ENCODE results near the gene TRPV5. TPM values are rescaled to one million over a fixed set of nuclear protein-coding genes. Genes with fewer than 3 reads are reported as not detected.

Gene TRPV5
- total RNA-seq, 4 donors from 2014 or later: not detected

DNA sequence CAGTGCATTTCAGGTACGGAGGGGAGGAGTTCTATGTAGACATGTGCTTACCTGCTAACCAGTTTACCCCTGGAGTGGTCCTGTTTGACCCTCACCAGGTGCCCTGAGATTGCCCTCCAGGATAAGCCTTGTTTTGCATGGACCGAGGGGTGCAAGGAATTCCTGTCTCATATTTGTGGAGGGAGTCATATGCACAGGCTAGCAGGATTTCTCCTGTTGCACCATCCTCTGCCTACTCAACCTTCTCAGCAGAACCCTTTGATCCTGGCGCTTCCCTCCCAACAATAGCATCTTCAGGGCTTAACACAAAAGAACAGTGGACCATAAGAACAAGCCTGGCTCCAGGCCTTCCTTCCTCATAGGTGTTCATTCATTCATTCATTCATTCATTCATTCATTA is 55.2 kb downstream of the TRPV5 start:
- TF ChIP-seq, protein P1, sequence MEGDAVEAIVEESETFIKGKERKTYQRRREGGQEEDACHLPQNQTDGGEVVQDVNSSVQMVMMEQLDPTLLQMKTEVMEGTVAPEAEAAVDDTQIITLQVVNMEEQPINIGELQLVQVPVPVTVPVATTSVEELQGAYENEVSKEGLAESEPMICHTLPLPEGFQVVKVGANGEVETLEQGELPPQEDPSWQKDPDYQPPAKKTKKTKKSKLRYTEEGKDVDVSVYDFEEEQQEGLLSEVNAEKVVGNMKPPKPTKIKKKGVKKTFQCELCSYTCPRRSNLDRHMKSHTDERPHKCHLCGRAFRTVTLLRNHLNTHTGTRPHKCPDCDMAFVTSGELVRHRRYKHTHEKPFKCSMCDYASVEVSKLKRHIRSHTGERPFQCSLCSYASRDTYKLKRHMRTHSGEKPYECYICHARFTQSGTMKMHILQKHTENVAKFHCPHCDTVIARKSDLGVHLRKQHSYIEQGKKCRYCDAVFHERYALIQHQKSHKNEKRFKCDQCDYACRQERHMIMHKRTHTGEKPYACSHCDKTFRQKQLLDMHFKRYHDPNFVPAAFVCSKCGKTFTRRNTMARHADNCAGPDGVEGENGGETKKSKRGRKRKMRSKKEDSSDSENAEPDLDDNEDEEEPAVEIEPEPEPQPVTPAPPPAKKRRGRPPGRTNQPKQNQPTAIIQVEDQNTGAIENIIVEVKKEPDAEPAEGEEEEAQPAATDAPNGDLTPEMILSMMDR (IDR thresholded peaks at IDR 0.05): no peak
- TF ChIP-seq POLR2A (IDR thresholded peaks at IDR 0.05): no peak
- Histone ChIP-seq H3K27me3 (peaks cover 0 to 26% (median 0%) of the 10 kb centered on the region in 4 donors), H3K4me3 (no peak overlapping the region), H3K4me1 (peaks cover 0 to 13% (median 0%) of the 10 kb centered on the region in 3 donors), H3K27ac (no peak overlapping the region), H3K36me3 (peaks cover 0 to 14% (median 0%) of the 10 kb centered on the region in 3 donors), H3K9me3 (no peaks in the 10 kb centered on the region)
- DNase-seq: no peak
- intact Hi-C loops (cut with DNase I): loop anchor here (10.0 kb wide), 1 partner anchor 126 kb away; no protein-coding TSS in a partner anchor
- 80 to 89% methylated on average over 1 to 3 of the region's 3 CpGs for WGBS, 2 donors

DNA sequence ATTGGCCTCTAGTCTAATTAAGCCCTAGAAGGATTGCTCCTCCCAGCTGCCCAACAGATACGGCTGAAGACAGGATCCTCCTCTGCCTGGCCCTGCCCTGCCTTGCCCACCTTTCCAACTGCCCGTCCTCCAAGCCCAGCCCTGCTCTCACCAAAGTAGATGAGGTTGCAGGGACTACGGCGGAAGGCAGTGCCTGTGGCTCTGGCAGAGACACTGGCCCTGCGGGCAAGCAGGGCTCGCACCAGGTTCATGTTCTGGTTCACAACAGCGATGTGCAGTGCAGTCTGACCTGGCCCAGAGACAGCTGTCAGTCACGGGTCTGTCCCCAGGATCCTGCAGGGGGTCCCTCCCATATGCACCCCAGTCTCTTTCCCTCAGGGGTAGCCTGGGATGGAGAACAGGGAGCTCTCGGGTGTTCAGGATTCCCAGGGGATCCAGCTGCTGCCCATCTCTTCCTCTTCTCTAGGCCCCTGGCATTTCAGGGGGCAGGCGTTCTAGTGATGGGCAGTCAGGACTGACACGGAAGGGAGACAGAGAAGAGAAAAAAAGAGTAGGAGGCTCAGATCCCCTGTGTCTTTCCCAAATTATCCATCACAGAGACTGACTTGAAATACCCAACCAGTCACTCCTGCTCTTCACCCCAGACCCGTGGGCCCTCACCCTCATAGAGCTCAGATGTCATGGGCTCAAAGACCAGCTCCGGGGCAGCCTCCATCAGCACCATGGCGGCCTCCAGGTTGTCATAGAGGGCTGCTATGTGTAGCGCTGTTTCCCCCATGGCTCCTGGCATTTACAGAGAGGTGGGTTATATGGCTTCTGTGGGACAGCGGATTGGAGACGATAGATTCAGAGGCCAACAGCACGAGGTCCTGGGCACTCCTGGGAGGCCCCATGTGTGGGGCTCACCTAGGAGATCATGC is 56.3 kb downstream of the TRPV5 start:
- 78 to 87% methylated on average over 4 to 8 of the region's 18 CpGs for WGBS, 2 donors
- intact Hi-C loops (cut with DNase I): loop anchor here (10.0 kb wide), 1 partner anchor 128 kb away; no protein-coding TSS in a partner anchor
- H3K4me3 ChIP-seq: no peak overlapping the region
- H3K36me3 ChIP-seq: peaks cover 0 to 18% (median 0%) of the 10 kb centered on the region in 3 donors
- H3K4me1 ChIP-seq: peaks cover 0 to 6% (median 0%) of the 10 kb centered on the region in 3 donors
- H3K27me3 ChIP-seq: peaks cover 0 to 26% (median 0%) of the 10 kb centered on the region in 4 donors
- TF ChIP-seq POLR2A (IDR thresholded peaks at IDR 0.05): no peak
- TF ChIP-seq, protein P1 (IDR thresholded peaks at IDR 0.05): no peak
- DNase-seq: no peak
- no peak overlapping the region for H3K27ac ChIP-seq
- no peaks in the 10 kb centered on the region for H3K9me3 ChIP-seq

DNA sequence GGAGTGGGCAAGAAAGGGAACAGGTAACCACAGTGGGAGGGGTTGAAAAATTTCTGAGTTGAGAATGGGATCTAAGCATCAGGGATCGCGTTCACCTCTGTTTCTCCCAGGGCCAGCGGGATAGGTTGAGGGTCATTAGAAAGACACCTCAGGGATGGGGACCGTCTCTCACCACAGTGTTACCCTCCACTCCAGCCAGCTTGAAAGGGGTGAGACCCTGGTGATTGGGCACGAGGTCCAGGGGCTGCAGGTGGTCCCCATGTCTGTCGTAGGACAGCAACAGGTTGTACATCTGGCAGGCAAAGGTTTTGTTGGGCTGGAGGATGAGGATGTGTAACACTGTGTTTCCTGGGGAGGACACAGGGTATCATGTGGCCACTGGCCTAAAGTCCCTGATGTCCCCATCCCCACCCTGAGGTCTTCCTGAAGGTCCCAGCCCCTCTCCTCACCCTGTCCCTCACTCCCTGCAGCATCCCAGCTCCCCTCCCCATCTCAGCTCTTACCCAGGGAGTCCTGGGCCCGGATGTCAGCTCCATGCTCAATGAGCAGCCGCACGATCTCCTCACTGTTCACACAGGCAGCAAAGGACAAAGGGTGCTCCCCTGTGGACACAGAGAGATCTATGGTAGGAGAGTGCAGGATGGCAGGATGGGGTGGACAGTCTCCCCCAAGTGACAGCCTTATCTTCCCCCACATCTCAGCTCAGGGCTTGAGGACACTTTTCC is 57.1 kb downstream of the TRPV5 start:
- intact Hi-C loops (cut with DNase I): loop anchor here (10.0 kb wide), 1 partner anchor 128 kb away; no protein-coding TSS in a partner anchor
- H3K36me3 ChIP-seq: peaks cover 0 to 26% (median 0%) of the 10 kb centered on the region in 3 donors
- peaks cover 0 to 19% (median 0%) of the 10 kb centered on the region in 4 donors for H3K27me3 ChIP-seq
- no peak overlapping the region for H3K4me3 ChIP-seq
- H3K9me3 ChIP-seq: no peaks in the 10 kb centered on the region
- WGBS, 2 donors: 76 to 92% methylated on average over 6 to 9 of the region's 9 CpGs
- H3K4me1 ChIP-seq: no peaks in the 10 kb centered on the region
- no peak for DNase-seq
- no peak overlapping the region for H3K27ac ChIP-seq
- TF ChIP-seq, protein P1 (IDR thresholded peaks at IDR 0.05): no peak
- no peak for TF ChIP-seq POLR2A (IDR thresholded peaks at IDR 0.05)

DNA sequence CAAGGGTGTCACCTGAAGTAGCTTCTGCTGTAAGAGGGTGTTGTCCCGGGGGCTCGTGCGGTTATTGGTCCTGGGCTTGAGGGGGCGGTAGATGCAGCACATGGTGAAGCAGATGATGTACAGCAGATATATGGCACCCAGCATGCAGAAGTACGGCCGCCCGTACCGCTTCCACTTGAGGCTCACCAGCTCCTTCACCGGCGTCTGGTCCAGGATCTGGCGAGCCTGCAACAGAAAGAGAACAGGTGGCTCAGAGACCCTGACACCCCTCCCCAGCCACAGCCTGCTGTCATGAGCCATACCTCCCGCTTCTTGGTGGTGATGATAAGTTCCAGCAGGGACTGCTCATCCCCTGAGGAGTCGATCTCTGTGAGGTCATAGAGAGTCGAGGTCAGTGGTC is 58.1 kb downstream of the TRPV5 start:
- Histone ChIP-seq H3K36me3 (peaks cover 0 to 36% (median 0%) of the 10 kb centered on the region in 3 donors), H3K4me3 (no peak overlapping the region), H3K27me3 (peaks cover 0 to 12% (median 0%) of the 10 kb centered on the region in 4 donors), H3K9me3 (no peaks in the 10 kb centered on the region), H3K4me1 (no peaks in the 10 kb centered on the region), H3K27ac (no peak overlapping the region)
- 84 to 88% methylated on average over 3 to 5 of the region's 14 CpGs for WGBS, 2 donors
- DNase-seq: no peak
- intact Hi-C loops (cut with DNase I): loop anchor here (10.0 kb wide), 1 partner anchor 129 kb away; no protein-coding TSS in a partner anchor
- TF ChIP-seq, protein P1 (IDR thresholded peaks at IDR 0.05): no peak
- no peak for TF ChIP-seq POLR2A (IDR thresholded peaks at IDR 0.05)
